ENCODE results near the gene ZNF480. TPM values are rescaled to one million over a fixed set of nuclear protein-coding genes. Genes with fewer than 3 reads are reported as not detected.
A peak's percentile ranks its signal among the peaks of the same experiment; 100 is the strongest.
"Not testable (repeated sequence)": the region's sequence is repeated elsewhere in the genome, so short reads cannot be mapped to it uniquely, and the experiment has no call there.

Gene ZNF480
- 6.4 and 8.2 TPM in 2 replicates for total RNA-seq

GRCh38 chr19:52296773-52297600 is at the start of gene ZNF480:
TSS of gene ZNF480 (plus strand) at chr19:52297169. CDS start at chr19:52300413, 3,244 bp downstream.
- peak; percentile 79 for DNase-seq (ENCODE audit: low read depth)
- peak within 1 kb of the TSS; percentile 91 for H3K4me3 ChIP-seq (ENCODE audit: low read depth, low read length)
- TF ChIP-seq, protein P1, sequence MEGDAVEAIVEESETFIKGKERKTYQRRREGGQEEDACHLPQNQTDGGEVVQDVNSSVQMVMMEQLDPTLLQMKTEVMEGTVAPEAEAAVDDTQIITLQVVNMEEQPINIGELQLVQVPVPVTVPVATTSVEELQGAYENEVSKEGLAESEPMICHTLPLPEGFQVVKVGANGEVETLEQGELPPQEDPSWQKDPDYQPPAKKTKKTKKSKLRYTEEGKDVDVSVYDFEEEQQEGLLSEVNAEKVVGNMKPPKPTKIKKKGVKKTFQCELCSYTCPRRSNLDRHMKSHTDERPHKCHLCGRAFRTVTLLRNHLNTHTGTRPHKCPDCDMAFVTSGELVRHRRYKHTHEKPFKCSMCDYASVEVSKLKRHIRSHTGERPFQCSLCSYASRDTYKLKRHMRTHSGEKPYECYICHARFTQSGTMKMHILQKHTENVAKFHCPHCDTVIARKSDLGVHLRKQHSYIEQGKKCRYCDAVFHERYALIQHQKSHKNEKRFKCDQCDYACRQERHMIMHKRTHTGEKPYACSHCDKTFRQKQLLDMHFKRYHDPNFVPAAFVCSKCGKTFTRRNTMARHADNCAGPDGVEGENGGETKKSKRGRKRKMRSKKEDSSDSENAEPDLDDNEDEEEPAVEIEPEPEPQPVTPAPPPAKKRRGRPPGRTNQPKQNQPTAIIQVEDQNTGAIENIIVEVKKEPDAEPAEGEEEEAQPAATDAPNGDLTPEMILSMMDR (IDR thresholded peaks at IDR 0.05; ENCODE audit: insufficient read depth, low read depth, low read length) = peak; percentile 13

DNA sequence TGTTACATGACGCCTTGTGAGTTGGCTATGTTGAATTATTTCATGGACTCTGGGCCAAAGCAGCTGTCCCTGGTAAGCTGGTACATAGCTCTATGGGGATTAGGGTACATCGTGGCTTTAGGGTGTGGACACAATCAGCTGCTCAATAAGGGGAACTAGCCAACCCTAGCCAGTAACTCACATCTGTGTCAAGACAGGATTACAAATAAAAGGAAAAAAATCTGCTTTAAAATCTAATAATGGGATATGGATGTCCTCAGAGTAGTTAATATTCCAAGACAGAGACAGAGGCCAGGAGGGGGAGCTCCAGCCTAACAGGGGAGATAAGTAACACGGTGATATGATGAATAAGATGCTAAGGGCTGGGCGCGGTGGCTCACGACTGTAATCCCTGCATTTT is 48.7 kb upstream of the ZNF480 start:
- TF ChIP-seq, protein P1 (IDR thresholded peaks at IDR 0.05; ENCODE audit: insufficient read depth, low read depth, low read length) = peak; percentile 57
- peak; percentile 60 for DNase-seq (ENCODE audit: low read depth)
- H3K4me3 ChIP-seq (ENCODE audit: low read depth, low read length) = no peak overlapping the region

GRCh38 chr19:52258426-52258825 is 38.5 kb upstream of the ZNF480 start:
- TF ChIP-seq, protein P1 (IDR thresholded peaks at IDR 0.05; ENCODE audit: insufficient read depth, low read depth, low read length) = no peak
- H3K4me3 ChIP-seq (ENCODE audit: low read depth, low read length) = no peak overlapping the region
- no peak for DNase-seq (ENCODE audit: low read depth)

- not testable (repeated sequence) for DNase-seq (ENCODE audit: low read depth); H3K4me3 ChIP-seq (ENCODE audit: low read depth, low read length)
Observed at GRCh38 chr19:52265556-52265955, 31.4 kb upstream of the ZNF480 start.

- TF ChIP-seq, protein P1 (IDR thresholded peaks at IDR 0.05; ENCODE audit: insufficient read depth, low read depth, low read length) = no peak
- peak; percentile 97 for DNase-seq (ENCODE audit: low read depth)
- H3K4me3 ChIP-seq (ENCODE audit: low read depth, low read length) = peak within 1 kb of the TSS; percentile 72
Observed at GRCh38 chr19:52269338-52270261, 27.4 kb upstream of the ZNF480 start, which contains the start of gene ZNF766. TSS of gene ZNF766 (plus strand) at chr19:52269587. CDS start at chr19:52269614, 27 bp downstream.

DNA sequence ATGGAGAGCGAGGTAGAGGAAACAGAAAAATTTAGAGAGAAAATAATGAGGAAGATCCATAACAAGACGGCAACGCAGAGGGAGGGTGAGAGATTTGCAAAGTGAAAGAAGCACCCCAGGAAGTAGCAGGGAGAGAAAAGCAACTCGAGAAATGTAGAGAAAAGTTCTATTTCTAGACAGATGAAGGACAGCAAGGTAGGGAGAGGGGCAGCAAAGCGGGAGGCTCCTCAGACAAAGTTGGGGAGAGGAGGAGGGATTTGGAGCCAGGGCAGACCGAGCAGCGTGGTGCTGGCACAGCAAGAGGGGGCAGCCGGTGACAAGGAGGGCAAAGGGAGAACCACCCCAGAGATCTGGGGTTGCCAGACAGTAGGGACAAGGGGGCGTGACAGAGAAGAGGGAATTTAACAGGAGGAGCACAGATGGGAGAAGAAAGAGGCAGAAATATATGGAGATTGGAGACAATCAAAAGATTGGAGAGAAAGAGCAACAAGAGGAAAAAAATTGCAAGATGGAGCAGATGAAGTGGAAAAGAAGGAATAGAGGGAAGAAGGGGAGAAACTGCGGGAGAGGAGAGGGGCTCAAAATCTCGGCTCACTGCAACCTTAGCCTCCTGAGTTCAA is 26.6 kb upstream of the ZNF480 start:
- TF ChIP-seq, protein P1 (IDR thresholded peaks at IDR 0.05; ENCODE audit: insufficient read depth, low read depth, low read length) = no peak
- H3K4me3 ChIP-seq (ENCODE audit: low read depth, low read length) = peak overlapping the region; percentile 72
- no peak for DNase-seq (ENCODE audit: low read depth)
